MM.1S (cell line): ENCODE data around the gene COX7A1.

Source experiments
- DNase-seq: peaks from one replicate; pipeline ENCODE4 v3.0.0-alpha.2; 2015
- H2AFZ ChIP-seq: fragments of 300-600 bp; sonication (generic); 2 replicates; pipeline ENCODE4 v1.6.0; 2016; ENCODE audit warnings: antibody characterized with exemption, low read length
- H3F3A ChIP-seq: fragments of 300-600 bp; sonication (generic); 2 replicates; pipeline ENCODE4 v1.6.1; 2016; ENCODE audit warnings: mild to moderate bottlenecking, antibody characterized with exemption, low read length, moderate library complexity, mixed read lengths; ENCODE audit not compliant: insufficient read depth
- H3K27ac ChIP-seq: fragments of 300-600 bp; sonication (generic); 2 replicates; pipeline ENCODE4 v1.5.1; 2016; ENCODE audit warnings: mild to moderate bottlenecking, low read length
- H3K27me3 ChIP-seq: fragments of 300-600 bp; sonication (generic); replicated peaks from 2 replicates; pipeline ENCODE4 v1.6.0; 2016; ENCODE audit warnings: low read length; ENCODE audit not compliant: insufficient read depth
- H3K36me3 ChIP-seq: fragments of 300-600 bp; sonication (generic); replicated peaks from 2 replicates; pipeline ENCODE4 v1.6.1; 2016; ENCODE audit warnings: mild to moderate bottlenecking, low read length, mixed read lengths; ENCODE audit not compliant: insufficient read depth
- H3K4me1 ChIP-seq: fragments of 300-600 bp; sonication (generic); 2 replicates; pipeline ENCODE4 v1.6.1; 2016; ENCODE audit warnings: low read length, mixed read lengths
- H3K4me2 ChIP-seq: fragments of 300-600 bp; sonication (generic); 2 replicates; pipeline ENCODE4 v1.6.0; 2016; ENCODE audit warnings: low read depth, low read length
- H3K4me3 ChIP-seq: fragments of 300-600 bp; sonication (generic); 2 replicates; pipeline ENCODE4 v1.5.1; 2016; ENCODE audit warnings: low read length, mixed read lengths
- H3K79me2 ChIP-seq: fragments of 300-600 bp; sonication (generic); 2 replicates; pipeline ENCODE4 v1.6.1; 2016; ENCODE audit warnings: mixed run types, low read length, mixed read lengths
- H3K9ac ChIP-seq: fragments of 300-600 bp; sonication (generic); 2 replicates; pipeline ENCODE4 v1.6.1; 2016; ENCODE audit warnings: low read length, mixed read lengths
- H3K9me2 ChIP-seq: fragments of 300-600 bp; sonication (generic); replicated peaks from 2 replicates; pipeline ENCODE4 v1.6.1; 2016; ENCODE audit warnings: mild to moderate bottlenecking, low read length, mixed read lengths; ENCODE audit not compliant: insufficient read depth
- H3K9me3 ChIP-seq: fragments of 300-600 bp; sonication (generic); replicated peaks from 2 replicates; pipeline ENCODE4 v1.6.1; 2016; ENCODE audit warnings: mild to moderate bottlenecking, low read length, mixed read lengths; ENCODE audit not compliant: insufficient read depth
- H4K20me1 ChIP-seq: fragments of 300-600 bp; sonication (generic); 2 replicates; pipeline ENCODE4 v1.6.1; 2016; ENCODE audit warnings: mild to moderate bottlenecking, low read length, moderate library complexity, mixed read lengths; ENCODE audit not compliant: insufficient read depth
- CTCF ChIP-seq: fragments of 300-600 bp; sonication (generic); IDR thresholded peaks from 2 replicates; pipeline ENCODE4 v1.5.1; 2016; ENCODE audit warnings: antibody characterized with exemption, low read length, mixed read lengths
- EZH2 ChIP-seq: fragments of 300-600 bp; sonication (generic); optimal IDR thresholded peaks from 2 replicates; pipeline ENCODE3; 2017; ENCODE audit warnings: low read depth, mild to moderate bottlenecking, antibody characterized with exemption, low read length, mixed read lengths
- EZH2phosphoT487 ChIP-seq: fragments of 300-600 bp; sonication (generic); IDR thresholded peaks from 2 replicates; pipeline ENCODE4 v1.6.1; 2018; ENCODE audit warnings: antibody characterized with exemption, low read length

The COX7A1 gene

GRCh38 chr19:36152352-36153091 lies at the start of gene COX7A1:
Gene COX7A1, minus strand, starts transcription at chr19:36152447. Its CDS starts 40 bp downstream, at chr19:36152407.
- no peaks in the 10 kb centered on the region for H3K9me2 ChIP-seq
- H3K9ac ChIP-seq, result no peak within 1 kb of the TSS
- H4K20me1 ChIP-seq, result no peaks in the 10 kb centered on the region
- H3F3A ChIP-seq, result no peaks in the 10 kb centered on the region
- no peaks in the 10 kb centered on the region for H3K79me2 ChIP-seq
- no peak for TF ChIP-seq CTCF
- TF ChIP-seq EZH2, result no peak
- TF ChIP-seq EZH2phosphoT487, result no peak
- H3K27ac ChIP-seq, result no peak within 1 kb of the TSS
- H3K27me3 ChIP-seq, result no peaks in the 10 kb centered on the region
- DNase-seq, result no peak
- H3K4me2 ChIP-seq, result no peak within 1 kb of the TSS
- H3K9me3 ChIP-seq, result no peaks in the 10 kb centered on the region
- 0 out of 2 replicates have a peak, but pooled peaks cover 4% of the 10 kb centered on the region for H3K36me3 ChIP-seq
- no peaks in the 10 kb centered on the region for H3K4me1 ChIP-seq
- no peak within 1 kb of the TSS for H3K4me3 ChIP-seq
- H2AFZ ChIP-seq, result no peak within 1 kb of the TSS

- no peak for DNase-seq
- Histone ChIP-seq H3K4me2 (no peak overlapping the region), H3K27me3 (no peaks in the 10 kb centered on the region), H3F3A (no peaks in the 10 kb centered on the region), H3K36me3 (no peaks in the 10 kb centered on the region), H3K4me3 (no peak overlapping the region), H3K4me1 (no peaks in the 10 kb centered on the region), H3K9me2 (no peaks in the 10 kb centered on the region), H3K9me3 (no peaks in the 10 kb centered on the region), H3K9ac (no peak overlapping the region), H3K79me2 (no peaks in the 10 kb centered on the region), H2AFZ (no peak overlapping the region), H4K20me1 (no peaks in the 10 kb centered on the region), H3K27ac (no peak overlapping the region)
- TF ChIP-seq EZH2phosphoT487 (no peak), CTCF (no peak), EZH2 (no peak)
Measured at GRCh38 chr19:36201684-36202083, 49.4 kb upstream of the COX7A1 start.

- no peaks in the 10 kb centered on the region for H3K4me1 ChIP-seq
- no peaks in the 10 kb centered on the region for H3F3A ChIP-seq
- H3K27ac ChIP-seq, result no peak overlapping the region
- no peak overlapping the region for H3K4me3 ChIP-seq
- no peaks in the 10 kb centered on the region for H3K9me3 ChIP-seq
- no peak overlapping the region for H3K4me2 ChIP-seq
- H3K79me2 ChIP-seq, result no peaks in the 10 kb centered on the region
- DNase-seq, result no peak
- no peaks in the 10 kb centered on the region for H3K27me3 ChIP-seq
- H4K20me1 ChIP-seq, result no peaks in the 10 kb centered on the region
- no peak for TF ChIP-seq EZH2phosphoT487
- no peak for TF ChIP-seq CTCF
- no peak for TF ChIP-seq EZH2
- H3K9me2 ChIP-seq, result no peaks in the 10 kb centered on the region
- H3K9ac ChIP-seq, result no peak overlapping the region
- no peak overlapping the region for H2AFZ ChIP-seq
- no peaks in the 10 kb centered on the region for H3K36me3 ChIP-seq
Measured at GRCh38 chr19:36198119-36198518, 45.9 kb upstream of the COX7A1 start.
